Skeletal muscle cell (primary cell): ENCODE results near the gene EFNB1.

Experiments
- DNase-seq: peaks from one replicate; pipeline ENCODE4 v3.0.0-alpha.2; 2010; ENCODE audit warnings: low read depth
- H3K4me3 ChIP-seq: 2 replicates; pipeline ENCODE4 v1.5.1; 2011; ENCODE audit warnings: low read depth, mild to moderate bottlenecking, control low read depth, low read length, moderate library complexity

The EFNB1 gene

GRCh38 chrX:68826113-68826980 is 2.5 kb upstream of the EFNB1 start:
- DNase-seq: no peak

GRCh38 chrX:68827256-68827655 is 1.6 kb upstream of the EFNB1 start:
- H3K4me3 ChIP-seq: no peak overlapping the region
- no peak for DNase-seq

More at GRCh38 chrX:68826113-68826980, 2.5 kb upstream of the EFNB1 start:
- no peak overlapping the region for H3K4me3 ChIP-seq

- peak overlapping the region; percentile 32 for H3K4me3 ChIP-seq
- DNase-seq: no peak
These were observed 785 bp upstream of the EFNB1 start for GRCh38 chrX:68827848-68828624.

GRCh38 chrX:68829582-68830418 is 979 bp downstream of the EFNB1 start:
- DNase-seq: no peak
- peak overlapping the region; percentile 72 for H3K4me3 ChIP-seq

- H3K4me3 ChIP-seq: peak overlapping the region; percentile 72
- no peak for DNase-seq
These were observed 1.9 kb downstream of the EFNB1 start for GRCh38 chrX:68830419-68831404.

GRCh38 chrX:68831405-68832100 is 2.7 kb downstream of the EFNB1 start:
- DNase-seq: no peak
- peak overlapping the region; percentile 72 for H3K4me3 ChIP-seq

- peak; percentile 46 for DNase-seq
These were observed 3.2 kb downstream of the EFNB1 start for GRCh38 chrX:68832101-68832416.

GRCh38 chrX:68832516-68833447 is 4.0 kb downstream of the EFNB1 start:
- H3K4me3 ChIP-seq: peak overlapping the region; percentile 72
- DNase-seq: no peak

More at GRCh38 chrX:68832101-68832416, 3.2 kb downstream of the EFNB1 start:
- peak overlapping the region; percentile 72 for H3K4me3 ChIP-seq

GRCh38 chrX:68833448-68833805 is 4.6 kb downstream of the EFNB1 start:
- no peak for DNase-seq
- no peak overlapping the region for H3K4me3 ChIP-seq

- H3K4me3 ChIP-seq: no peak overlapping the region
- no peak for DNase-seq
These were observed 5.1 kb downstream of the EFNB1 start for GRCh38 chrX:68833855-68834331.

GRCh38 chrX:68834371-68835103 is 5.7 kb downstream of the EFNB1 start:
- no peak overlapping the region for H3K4me3 ChIP-seq
- DNase-seq: no peak

- no peak overlapping the region for H3K4me3 ChIP-seq
- DNase-seq: no peak
These were observed 6.3 kb downstream of the EFNB1 start for GRCh38 chrX:68835104-68835442.

GRCh38 chrX:68835468-68835867 is 6.6 kb downstream of the EFNB1 start:
- H3K4me3 ChIP-seq: no peak overlapping the region
- no peak for DNase-seq

- no peak overlapping the region for H3K4me3 ChIP-seq
- no peak for DNase-seq
These were observed 8.3 kb downstream of the EFNB1 start for GRCh38 chrX:68837119-68837518.

- no peak for DNase-seq
- no peak overlapping the region for H3K4me3 ChIP-seq
These were observed 9.7 kb downstream of the EFNB1 start for GRCh38 chrX:68838571-68838910.

GRCh38 chrX:68839771-68840170 is 10.9 kb downstream of the EFNB1 start:
- DNase-seq: no peak
- H3K4me3 ChIP-seq: no peak overlapping the region

GRCh38 chrX:68840256-68840655 is 11.4 kb downstream of the EFNB1 start:
- H3K4me3 ChIP-seq: no peak overlapping the region
- no peak for DNase-seq
